Measurements from ENCODE around the gene ZNF689. TPM values are rescaled to one million over a fixed set of nuclear protein-coding genes. Genes with fewer than 3 reads are reported as not detected.

Gene ZNF689
- total and polyA plus RNA-seq, 2 of the 13 experiments (the other 11 are each of a cell fraction or from before 2014, with no cell fraction given) = 9.7 to 19.5 TPM

GRCh38 chr16:30658731-30659506, 48.7 kb upstream of the ZNF689 start (continued):
- TF ChIP-seq ZFP1 (CRISPR knock-in tag; IDR thresholded peaks at IDR 0.05) (peak; percentile 58; the same call in 1 of the 2 replicates), ZFYVE20 (CRISPR knock-in tag; IDR thresholded peaks at IDR 0.05; ENCODE audit: borderline replicate concordance, low read depth) (no peak), SRF (IDR thresholded peaks at IDR 0.05; ENCODE audit: low read depth, low read length) (no peak), IKZF4 (CRISPR knock-in tag; IDR thresholded peaks at IDR 0.05; ENCODE audit: borderline replicate concordance, low read depth, not compliant biosample characterization) (no peak), CENPX (CRISPR knock-in tag; IDR thresholded peaks at IDR 0.05) (no peak), ZNF597 (CRISPR knock-in tag; IDR thresholded peaks at IDR 0.05) (no peak), RARG (CRISPR knock-in tag; IDR thresholded peaks at IDR 0.05; ENCODE audit: low read depth) (no peak), ZFP62 (CRISPR knock-in tag; IDR thresholded peaks at IDR 0.05) (no peak), ATF5 (CRISPR knock-in tag; IDR thresholded peaks at IDR 0.05; ENCODE audit: low read depth) (no peak), TFDP1 (CRISPR knock-in tag; IDR thresholded peaks at IDR 0.05; ENCODE audit: borderline replicate concordance) (peak; percentile 0; the same call in 1 of the 2 replicates), RARA (CRISPR knock-in tag; IDR thresholded peaks at IDR 0.05) (0 out of 2 replicates have a peak, but pooled peaks have one; percentile 2), CBX2 (IDR thresholded peaks at IDR 0.05; ENCODE audit: low read depth, low read length) (no peak), CBX2 (CRISPR knock-in tag; IDR thresholded peaks at IDR 0.05; ENCODE audit: low read depth) (no peak), CBX5 (CRISPR knock-in tag; IDR thresholded peaks at IDR 0.05; ENCODE audit: borderline replicate concordance) (no peak), DMAP1 (CRISPR knock-in tag; IDR thresholded peaks at IDR 0.05) (peak; percentile 85; the same call in 1 of the 2 replicates), SOX13 (IDR thresholded peaks at IDR 0.05) (no peak), SOX13 (CRISPR knock-in tag; conservative IDR thresholded peaks at IDR 0.05 in 1 of 2, IDR thresholded peaks at IDR 0.05 in 1 of 2) (no peak), MLLT10 (CRISPR knock-in tag; IDR thresholded peaks at IDR 0.05) (no peak), LBX2 (CRISPR knock-in tag; IDR thresholded peaks at IDR 0.05; ENCODE audit: borderline replicate concordance) (peak; percentile 35; the same call in 1 of the 2 replicates), CENPBD1 (CRISPR knock-in tag; IDR thresholded peaks at IDR 0.05; ENCODE audit: borderline replicate concordance, low read depth) (no peak), HDAC6 (IDR thresholded peaks at IDR 0.05; ENCODE audit: low read depth, low read length) (no peak), ZNF670 (CRISPR knock-in tag; IDR thresholded peaks at IDR 0.05; ENCODE audit: borderline replicate concordance) (no peak; the same call in 1 of the 2 replicates), USF2 (IDR thresholded peaks at IDR 0.05; ENCODE audit: low read depth, low read length) (no peak), USF2 (CRISPR knock-in tag; IDR thresholded peaks at IDR 0.05; ENCODE audit: borderline replicate concordance) (peak; percentile 11; the same call in 1 of the 2 replicates)

All from HepG2 (cell line).